ENCODE data around the gene ZNF366.
A peak's percentile ranks its signal among the peaks of the same experiment; 100 is the strongest.

ZNF366 gene

DNA sequence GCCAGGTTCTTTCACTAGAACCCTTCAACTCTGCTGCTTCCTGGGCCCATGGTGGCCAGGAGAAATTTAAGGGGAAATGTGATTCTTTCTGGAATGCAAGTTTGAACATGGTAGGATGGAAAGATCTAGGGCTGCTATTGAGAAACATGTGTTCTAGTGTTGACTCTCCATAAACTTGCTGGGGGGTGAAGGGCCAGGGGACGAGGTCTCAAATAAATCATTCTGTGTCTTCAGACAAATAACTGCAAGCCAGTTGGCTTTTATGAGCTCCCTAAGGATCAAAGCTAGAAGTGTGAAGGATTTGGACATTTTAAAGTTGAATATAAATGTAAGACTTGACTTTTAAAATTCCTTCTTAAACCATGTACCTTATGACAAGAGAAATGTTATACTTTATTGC, 78.5 kb downstream of the ZNF366 start:
- TF ChIP-seq, protein P1, sequence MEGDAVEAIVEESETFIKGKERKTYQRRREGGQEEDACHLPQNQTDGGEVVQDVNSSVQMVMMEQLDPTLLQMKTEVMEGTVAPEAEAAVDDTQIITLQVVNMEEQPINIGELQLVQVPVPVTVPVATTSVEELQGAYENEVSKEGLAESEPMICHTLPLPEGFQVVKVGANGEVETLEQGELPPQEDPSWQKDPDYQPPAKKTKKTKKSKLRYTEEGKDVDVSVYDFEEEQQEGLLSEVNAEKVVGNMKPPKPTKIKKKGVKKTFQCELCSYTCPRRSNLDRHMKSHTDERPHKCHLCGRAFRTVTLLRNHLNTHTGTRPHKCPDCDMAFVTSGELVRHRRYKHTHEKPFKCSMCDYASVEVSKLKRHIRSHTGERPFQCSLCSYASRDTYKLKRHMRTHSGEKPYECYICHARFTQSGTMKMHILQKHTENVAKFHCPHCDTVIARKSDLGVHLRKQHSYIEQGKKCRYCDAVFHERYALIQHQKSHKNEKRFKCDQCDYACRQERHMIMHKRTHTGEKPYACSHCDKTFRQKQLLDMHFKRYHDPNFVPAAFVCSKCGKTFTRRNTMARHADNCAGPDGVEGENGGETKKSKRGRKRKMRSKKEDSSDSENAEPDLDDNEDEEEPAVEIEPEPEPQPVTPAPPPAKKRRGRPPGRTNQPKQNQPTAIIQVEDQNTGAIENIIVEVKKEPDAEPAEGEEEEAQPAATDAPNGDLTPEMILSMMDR (IDR thresholded peaks at IDR 0.05; ENCODE audit: low read length, missing control alignments) = no peak
- DNase-seq (ENCODE audit: low read depth) = no peak

DNA sequence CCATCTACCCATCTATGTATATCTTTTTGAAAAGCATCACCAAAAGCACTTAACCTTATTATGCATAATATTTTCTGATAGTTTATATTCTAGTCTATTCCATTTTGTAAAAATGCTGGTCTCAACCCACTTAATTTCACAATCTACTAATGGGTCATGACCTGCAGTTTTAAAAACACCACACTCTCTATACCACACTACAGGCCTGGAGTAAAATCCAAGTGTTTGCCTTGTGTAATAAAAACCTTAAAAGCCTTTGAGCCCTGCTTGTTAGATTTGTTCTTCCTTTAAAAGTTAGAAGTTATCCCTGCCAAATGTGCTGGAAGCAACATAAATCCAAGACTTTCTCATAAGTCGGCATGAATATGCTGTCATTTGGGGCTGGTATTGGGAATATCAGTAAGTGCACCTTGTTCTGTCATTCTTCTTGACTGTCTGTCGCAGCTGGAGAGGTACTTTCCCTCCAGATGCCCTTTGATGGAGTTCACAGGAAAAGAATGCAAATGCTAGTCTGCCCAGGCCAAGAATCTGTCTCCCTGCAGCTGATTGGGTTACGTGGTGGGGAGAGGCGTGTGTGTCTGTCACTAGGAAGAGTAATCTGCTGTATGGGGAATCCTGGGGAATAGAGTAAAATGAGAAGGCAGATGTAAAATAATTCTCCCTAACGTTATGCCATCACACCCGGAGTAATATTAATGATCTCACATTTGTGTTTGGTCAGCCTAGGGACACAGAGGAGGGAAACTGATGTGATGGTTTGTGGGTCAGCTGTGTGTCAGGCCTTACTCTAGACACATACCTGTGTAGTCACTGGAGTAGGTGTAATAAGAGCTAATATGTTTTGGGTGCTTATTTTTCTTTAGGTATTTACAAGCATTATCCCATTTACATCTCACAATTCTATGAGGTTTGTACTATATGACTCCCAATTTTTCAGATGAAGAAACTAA, 79.4 kb downstream of the ZNF366 start:
- TF ChIP-seq, protein P1 (IDR thresholded peaks at IDR 0.05; ENCODE audit: low read length, missing control alignments) = no peak
- peak; percentile 68 for DNase-seq (ENCODE audit: low read depth)
- H3K4me3 ChIP-seq (replicated peaks; ENCODE audit: low read depth, low read length) = no peak overlapping the region

More for the DNA sequence above, 78.5 kb downstream of the ZNF366 start:
- no peak overlapping the region for H3K4me3 ChIP-seq (replicated peaks; ENCODE audit: low read depth, low read length)

DNA sequence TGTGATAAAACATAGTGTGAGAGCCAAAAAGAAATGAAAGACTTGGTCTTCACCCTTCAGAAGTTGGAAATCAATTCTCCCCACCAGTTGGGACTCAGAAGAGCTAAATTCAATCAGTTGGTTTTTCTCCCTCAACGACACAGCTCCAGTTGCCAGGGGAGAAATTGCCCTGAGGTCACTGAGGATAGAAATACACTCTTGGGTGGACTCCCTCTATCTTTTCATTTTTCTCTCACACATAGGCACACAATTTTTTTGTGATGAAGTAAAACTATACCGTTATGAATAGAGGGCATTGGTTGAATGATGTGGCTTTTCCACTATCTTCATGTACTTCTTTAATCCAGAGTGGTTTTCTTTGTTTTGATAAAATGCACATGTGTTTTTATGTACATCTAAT, 80.2 kb downstream of the ZNF366 start:
- no peak for DNase-seq (ENCODE audit: low read depth)
- TF ChIP-seq, protein P1 (IDR thresholded peaks at IDR 0.05; ENCODE audit: low read length, missing control alignments) = no peak
- no peak overlapping the region for H3K4me3 ChIP-seq (replicated peaks; ENCODE audit: low read depth, low read length)

DNA sequence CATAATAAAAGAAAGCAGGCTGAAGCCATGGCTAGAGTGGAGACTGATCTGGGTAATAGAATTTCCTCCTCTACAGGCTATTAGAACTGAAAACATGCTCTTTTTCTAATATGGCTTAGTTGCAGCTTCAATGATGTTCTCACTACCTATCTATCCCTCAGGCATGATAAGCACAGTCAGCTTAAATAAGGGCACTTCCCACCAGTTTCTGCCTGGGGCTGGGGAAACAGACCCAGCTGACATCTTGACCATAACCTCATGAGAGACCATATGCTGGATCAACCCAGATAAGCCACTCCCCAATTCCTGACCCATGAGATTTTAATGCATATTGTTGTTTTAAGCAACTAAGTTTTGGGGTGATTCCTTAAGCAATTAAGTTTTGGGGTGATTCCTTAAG, 81.2 kb downstream of the ZNF366 start:
- DNase-seq (ENCODE audit: low read depth) = no peak
- no peak overlapping the region for H3K4me3 ChIP-seq (replicated peaks; ENCODE audit: low read depth, low read length)
- TF ChIP-seq, protein P1 (IDR thresholded peaks at IDR 0.05; ENCODE audit: low read length, missing control alignments) = no peak

DNA sequence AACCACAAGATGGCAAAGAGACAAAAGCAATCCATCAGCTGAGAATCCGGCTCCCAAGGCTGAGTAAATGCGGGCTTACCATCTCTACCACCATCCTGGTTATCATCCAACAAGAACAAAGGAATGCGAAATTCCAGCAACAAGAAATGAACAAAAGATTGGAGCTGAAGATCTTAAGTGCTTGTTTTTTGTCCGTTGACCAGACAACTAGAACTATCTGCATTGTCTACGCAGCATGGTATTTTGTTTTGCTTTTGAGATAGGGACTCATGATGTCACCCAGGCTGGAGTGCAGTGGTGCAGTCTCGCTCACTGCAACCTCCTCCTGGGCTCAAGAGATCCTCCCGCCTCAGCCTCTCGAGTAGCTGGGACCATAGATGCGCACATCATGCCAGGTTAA, 88.9 kb downstream of the ZNF366 start:
- no peak overlapping the region for H3K4me3 ChIP-seq (replicated peaks; ENCODE audit: low read depth, low read length)
- DNase-seq (ENCODE audit: low read depth) = no peak
- TF ChIP-seq, protein P1 (IDR thresholded peaks at IDR 0.05; ENCODE audit: low read length, missing control alignments) = no peak

DNA sequence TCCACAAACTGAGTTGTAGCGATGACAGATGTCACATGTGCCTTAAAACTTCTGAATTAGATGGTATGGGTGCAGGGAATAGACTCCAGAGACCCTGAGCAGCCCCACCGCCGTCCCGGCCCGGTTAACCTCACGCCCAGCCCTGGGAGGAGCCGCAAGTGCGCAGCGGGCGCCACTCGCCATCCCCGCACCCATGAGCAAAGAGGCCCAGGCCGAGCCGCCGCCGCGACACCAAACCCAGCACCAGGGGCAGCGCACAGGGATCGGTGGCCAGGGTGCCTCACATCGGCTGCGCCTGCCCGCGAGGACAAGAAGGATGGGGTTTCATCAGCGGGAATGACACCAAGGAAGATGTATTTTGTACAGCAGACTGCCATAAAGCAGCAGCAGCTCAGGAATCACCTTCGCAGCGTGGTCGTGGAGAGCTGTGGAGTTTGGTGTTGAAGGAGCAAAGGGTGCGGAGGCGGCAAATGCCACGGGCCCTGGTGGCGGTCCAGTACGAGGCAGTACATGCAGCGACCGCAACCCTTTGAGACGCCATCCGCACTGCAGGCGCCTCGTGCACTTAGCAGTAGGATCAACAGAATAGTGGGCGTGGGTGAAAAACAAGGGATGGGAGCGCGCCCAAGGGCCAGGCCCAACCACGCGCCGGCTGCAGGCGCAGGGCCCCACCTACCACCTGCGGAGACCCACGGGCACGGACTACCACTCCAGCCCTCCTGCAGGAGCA, 89.7 kb downstream of the ZNF366 start:
- TF ChIP-seq, protein P1 (IDR thresholded peaks at IDR 0.05; ENCODE audit: low read length, missing control alignments) = no peak
- no peak for DNase-seq (ENCODE audit: low read depth)
- no peak overlapping the region for H3K4me3 ChIP-seq (replicated peaks; ENCODE audit: low read depth, low read length)
